Measurements from ENCODE around the gene PRPF38B.
"Not testable (repeated sequence)": the region's sequence is repeated elsewhere in the genome, so short reads cannot be mapped to it uniquely, and the experiment has no call there.

PRPF38B gene

DNA sequence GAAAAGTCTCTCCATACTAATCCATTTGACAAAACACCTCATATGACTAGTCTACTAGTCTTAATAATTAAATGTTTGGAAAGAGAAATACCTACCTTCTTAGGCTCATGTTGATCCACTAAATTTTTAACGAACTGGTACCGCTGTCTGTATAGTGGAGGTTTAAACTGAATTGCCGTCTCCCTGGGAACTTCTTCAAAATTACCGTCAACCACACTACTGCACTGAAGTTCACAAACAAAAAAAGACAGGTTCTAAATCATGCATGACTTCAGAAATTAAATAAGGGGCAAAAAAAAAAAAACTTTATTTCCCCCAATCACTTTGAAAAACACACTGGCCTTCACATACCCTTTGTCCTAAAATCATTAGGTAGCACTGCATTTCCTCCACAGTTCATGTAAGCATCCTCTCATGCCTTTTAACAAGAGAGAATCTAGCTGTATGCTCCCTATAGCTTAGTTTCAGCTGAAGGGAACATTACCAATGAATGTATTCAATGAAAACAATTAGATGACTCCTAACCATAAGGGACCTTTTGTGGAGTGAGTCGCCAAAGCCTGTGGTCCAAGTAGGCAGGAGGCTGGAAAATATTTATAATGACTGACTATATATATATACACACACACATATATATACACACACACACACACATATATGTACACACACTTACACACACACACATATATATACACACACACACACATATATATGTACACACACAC is 34.6 kb upstream of the PRPF38B start:
- H3K9me3 ChIP-seq: peaks cover 30% of the 10 kb centered on the region

DNA sequence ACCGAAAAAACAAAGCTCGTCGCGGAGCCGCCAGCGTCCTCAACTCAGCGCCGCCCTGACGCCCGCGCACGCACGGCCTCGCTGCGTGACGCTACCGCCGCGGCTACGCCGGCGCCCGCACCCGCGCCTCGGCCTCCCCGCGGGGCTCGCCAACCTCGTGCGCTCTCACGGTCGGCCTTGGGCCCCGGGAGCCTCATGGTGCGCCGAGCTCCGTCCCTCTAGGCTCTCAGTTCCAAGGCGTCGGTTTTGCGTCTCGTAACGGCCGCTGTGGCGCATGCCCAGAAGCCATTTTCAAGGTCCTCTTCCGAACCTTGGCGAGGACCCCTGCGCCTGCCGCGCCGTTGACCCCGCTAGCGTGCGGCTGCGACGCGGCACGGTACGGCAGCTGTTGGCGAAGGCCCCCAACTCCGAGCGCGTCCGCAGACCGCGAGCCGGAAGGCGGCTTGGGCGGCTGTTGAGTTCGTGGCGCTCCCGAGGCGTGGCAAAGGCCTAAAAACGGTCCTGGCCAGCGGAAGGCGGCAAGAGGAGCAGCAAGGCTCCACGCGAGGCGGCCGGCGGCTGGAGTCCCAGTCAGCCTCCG is 31.0 kb upstream of the PRPF38B start, which contains the start of gene HENMT1:
HENMT1 (minus strand) TSS at position 64 of the 580 bp plus-strand sequence. CDS start 1,209 bp downstream, outside the sequence.
- Histone ChIP-seq H4K20me1 (no peaks in the 10 kb centered on the region), H3K4me1 (peaks cover 14% of the 10 kb centered on the region), H3K9me3 (peaks cover 22% of the 10 kb centered on the region), H3K36me3 (no peaks in the 10 kb centered on the region), H3K27me3 (peaks cover 22% of the 10 kb centered on the region), H3K4me3 (peak within 1 kb of the TSS; percentile 65), H3K4me2 (peak within 1 kb of the TSS; percentile 73), H3K9ac (peak within 1 kb of the TSS; percentile 86), H3K27ac (peak within 1 kb of the TSS; percentile 97)
- no peak for TF ChIP-seq Cebpa-rat (IDR thresholded peaks at IDR 0.05)

More for the DNA sequence above, 34.6 kb upstream of the PRPF38B start:
- H3K4me3 ChIP-seq: no peak overlapping the region
- H3K9ac ChIP-seq: no peak overlapping the region
- peaks cover 22% of the 10 kb centered on the region for H3K27me3 ChIP-seq
- H3K27ac ChIP-seq: no peak overlapping the region
- peaks cover 14% of the 10 kb centered on the region for H3K4me1 ChIP-seq
- no peaks in the 10 kb centered on the region for H3K36me3 ChIP-seq
- no peak overlapping the region for H3K4me2 ChIP-seq
- no peaks in the 10 kb centered on the region for H4K20me1 ChIP-seq
- TF ChIP-seq Cebpa-rat (IDR thresholded peaks at IDR 0.05): no peak

DNA sequence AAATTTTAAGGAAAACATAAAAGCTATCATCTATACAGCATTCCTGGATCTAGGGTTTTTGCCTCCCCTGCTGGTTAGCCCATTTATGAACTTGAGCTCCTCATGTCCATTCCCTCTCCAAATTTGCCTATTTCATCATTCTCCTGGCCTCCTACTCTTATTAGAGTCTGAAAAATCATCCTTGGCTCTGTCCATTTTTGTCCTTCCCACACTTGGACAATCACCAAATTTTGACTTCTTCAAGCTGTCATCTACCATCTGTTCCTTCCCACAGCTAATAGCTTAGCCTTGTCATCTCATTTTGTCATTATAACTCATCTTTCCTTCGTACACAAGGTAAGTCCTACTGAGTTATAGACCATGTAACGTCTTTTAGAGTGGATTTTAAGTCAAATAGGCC is 29.0 kb upstream of the PRPF38B start:
- Histone ChIP-seq H3K4me1 (peaks cover 14% of the 10 kb centered on the region), H3K27ac (no peak overlapping the region), H3K9ac (no peak overlapping the region), H3K36me3 (no peaks in the 10 kb centered on the region), H3K27me3 (peaks cover 22% of the 10 kb centered on the region), H4K20me1 (no peaks in the 10 kb centered on the region), H3K9me3 (peaks cover 30% of the 10 kb centered on the region), H3K4me2 (no peak overlapping the region), H3K4me3 (no peak overlapping the region)
- TF ChIP-seq Cebpa-rat (IDR thresholded peaks at IDR 0.05): no peak

DNA sequence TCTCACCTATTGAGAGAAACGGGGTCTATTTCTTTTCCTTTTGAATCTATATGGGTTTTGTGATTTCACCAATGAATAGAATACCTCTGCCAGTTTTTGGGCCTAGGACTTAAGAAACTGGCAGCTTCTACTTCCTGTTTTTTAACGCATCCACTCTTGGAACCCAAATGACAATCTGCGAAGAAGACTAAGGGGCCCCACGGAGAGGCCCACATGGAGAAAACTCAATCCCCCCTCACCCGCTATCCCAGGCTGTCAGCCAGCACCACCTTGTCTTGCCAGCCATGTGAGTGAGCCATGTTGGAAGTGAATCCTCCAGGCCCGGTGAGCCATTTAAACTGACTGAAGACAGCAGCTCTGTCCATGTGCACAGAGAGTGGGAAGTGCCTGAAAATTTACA is 27.6 kb upstream of the PRPF38B start:
- Histone ChIP-seq H3K4me2 (no peak overlapping the region), H3K9ac (no peak overlapping the region), H3K36me3 (no peaks in the 10 kb centered on the region), H4K20me1 (no peaks in the 10 kb centered on the region), H3K9me3 (peaks cover 30% of the 10 kb centered on the region), H3K4me1 (peaks cover 14% of the 10 kb centered on the region), H3K4me3 (no peak overlapping the region), H3K27ac (no peak overlapping the region), H3K27me3 (peaks cover 22% of the 10 kb centered on the region)
- TF ChIP-seq Cebpa-rat (IDR thresholded peaks at IDR 0.05): no peak

DNA sequence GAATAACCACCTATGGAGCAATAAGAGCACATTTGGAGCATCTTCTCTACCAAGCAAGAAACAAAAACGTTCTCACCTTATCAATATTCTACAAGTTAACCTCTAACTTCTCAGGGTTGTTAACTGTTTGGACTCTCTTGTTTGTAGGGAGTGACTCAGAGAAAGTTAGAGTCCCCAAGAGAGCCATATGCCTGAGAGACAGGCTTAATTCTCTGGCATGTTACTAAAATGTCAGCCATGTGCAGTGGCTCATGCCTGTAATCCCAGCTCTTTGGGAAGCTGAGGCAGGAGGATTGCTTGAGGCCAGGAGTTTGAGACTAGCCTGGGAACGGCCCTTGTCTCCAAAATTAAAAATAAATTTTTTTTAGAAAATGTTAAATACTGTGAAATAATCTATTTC is 27.0 kb upstream of the PRPF38B start:
- Histone ChIP-seq H3K27me3 (peaks cover 21% of the 10 kb centered on the region), H4K20me1 (no peaks in the 10 kb centered on the region), H3K4me2 (no peak overlapping the region), H3K4me1 (peaks cover 14% of the 10 kb centered on the region), H3K27ac (no peak overlapping the region), H3K9ac (no peak overlapping the region), H3K9me3 (peaks cover 29% of the 10 kb centered on the region), H3K4me3 (no peak overlapping the region), H3K36me3 (no peaks in the 10 kb centered on the region)
- no peak for TF ChIP-seq Cebpa-rat (IDR thresholded peaks at IDR 0.05)

DNA sequence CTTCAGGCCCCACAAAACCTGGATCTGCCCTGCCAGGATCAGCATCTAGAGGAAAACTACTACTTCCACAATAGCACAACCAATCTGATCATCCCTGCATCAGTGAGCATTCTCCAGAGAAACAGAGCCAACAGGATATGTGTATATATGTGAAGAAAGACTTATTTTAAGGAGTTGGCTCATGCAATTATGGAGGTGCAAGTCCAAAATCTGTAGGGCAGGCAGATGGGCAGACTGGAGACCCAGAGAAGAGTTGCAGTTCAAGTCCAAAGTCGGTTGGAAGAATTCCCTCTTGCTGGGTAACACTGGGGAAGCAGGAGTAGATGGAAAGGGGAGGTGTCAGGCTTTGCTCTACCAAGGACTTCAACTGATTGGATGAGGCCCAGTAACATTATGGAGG is 26.3 kb upstream of the PRPF38B start:
- Histone ChIP-seq H3K9ac (no peak overlapping the region), H3K27ac (no peak overlapping the region), H3K27me3 (peaks cover 15% of the 10 kb centered on the region), H4K20me1 (no peaks in the 10 kb centered on the region), H3K4me3 (no peak overlapping the region), H3K9me3 (peaks cover 22% of the 10 kb centered on the region), H3K36me3 (no peaks in the 10 kb centered on the region), H3K4me2 (no peak overlapping the region), H3K4me1 (peaks cover 14% of the 10 kb centered on the region)
- no peak for TF ChIP-seq Cebpa-rat (IDR thresholded peaks at IDR 0.05)

DNA sequence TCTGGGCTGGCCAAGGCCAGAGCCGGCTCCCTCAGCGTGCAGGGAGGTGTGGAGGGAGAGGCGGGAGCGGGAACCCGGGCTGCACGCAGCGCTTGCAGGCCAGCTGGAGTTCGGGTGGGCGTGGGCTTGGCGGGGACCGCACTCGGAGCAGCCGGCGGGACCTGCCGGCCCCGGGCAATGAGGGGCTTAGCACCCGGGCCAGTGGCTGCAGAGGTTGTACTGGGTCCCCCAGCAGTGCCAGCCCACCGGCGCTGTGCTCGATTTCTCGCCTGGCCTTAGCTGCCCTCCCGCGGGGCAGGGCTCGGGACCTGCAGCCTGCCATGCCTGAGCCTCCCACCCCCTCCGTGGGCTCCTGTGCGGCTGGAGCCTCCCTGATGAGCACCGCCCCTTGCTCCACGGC is 24.7 kb upstream of the PRPF38B start:
- not testable (repeated sequence) for H3K4me2 ChIP-seq, H3K4me1 ChIP-seq, H3K9ac ChIP-seq, H3K27me3 ChIP-seq, H3K9me3 ChIP-seq, H3K4me3 ChIP-seq, H4K20me1 ChIP-seq, H3K36me3 ChIP-seq, H3K27ac ChIP-seq

DNA sequence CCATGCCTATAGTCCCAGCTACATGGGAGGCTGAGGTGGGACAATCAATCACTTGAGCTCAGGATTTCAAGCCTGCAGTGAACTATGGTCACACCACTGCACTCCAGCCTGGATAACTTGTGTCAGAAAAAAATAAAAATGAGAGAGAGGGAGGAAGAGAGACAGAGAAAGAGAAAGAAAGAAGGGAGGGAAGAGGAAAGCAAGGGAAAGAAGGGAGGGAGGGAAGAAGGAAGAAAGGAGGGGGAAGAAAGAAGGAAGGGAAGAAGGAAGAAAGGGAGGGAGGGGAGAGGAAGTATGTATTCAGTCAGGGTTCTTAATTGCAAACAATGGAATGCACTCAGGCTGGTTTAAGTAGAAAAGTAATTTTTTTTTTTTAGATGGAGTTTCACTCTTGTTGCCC is 23.3 kb upstream of the PRPF38B start:
- Histone ChIP-seq H3K27ac (no peak overlapping the region), H3K36me3 (no peaks in the 10 kb centered on the region), H3K27me3 (no peaks in the 10 kb centered on the region), H4K20me1 (no peaks in the 10 kb centered on the region), H3K4me2 (no peak overlapping the region), H3K9me3 (peaks cover 14% of the 10 kb centered on the region), H3K4me1 (no peaks in the 10 kb centered on the region), H3K9ac (no peak overlapping the region), H3K4me3 (no peak overlapping the region)
- TF ChIP-seq Cebpa-rat (IDR thresholded peaks at IDR 0.05): no peak

DNA sequence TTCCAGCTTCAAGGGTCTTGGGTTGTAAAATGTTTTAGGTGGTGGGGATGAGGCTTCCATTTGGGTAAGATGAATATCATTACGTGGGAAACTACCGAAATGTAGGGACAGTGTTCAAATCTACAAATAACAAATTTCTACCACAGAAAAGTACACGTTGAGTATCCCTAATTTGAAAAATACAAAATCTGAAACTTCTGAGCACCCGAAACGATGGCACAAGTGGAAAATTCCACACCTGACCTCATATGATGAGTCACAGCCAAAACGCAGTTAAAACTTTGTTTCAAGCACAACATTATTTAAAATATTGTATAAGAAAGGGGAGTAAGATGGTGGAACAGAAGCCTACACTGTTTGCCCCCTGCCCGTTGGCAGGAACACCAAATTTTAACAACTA is 22.4 kb upstream of the PRPF38B start:
- H3K4me2 ChIP-seq: no peak overlapping the region
- H3K36me3 ChIP-seq: no peaks in the 10 kb centered on the region
- no peaks in the 10 kb centered on the region for H4K20me1 ChIP-seq
- no peak overlapping the region for H3K9ac ChIP-seq
- no peaks in the 10 kb centered on the region for H3K27me3 ChIP-seq
- no peak overlapping the region for H3K27ac ChIP-seq
- H3K9me3 ChIP-seq: peaks cover 19% of the 10 kb centered on the region
- H3K4me3 ChIP-seq: no peak overlapping the region
- no peak for TF ChIP-seq Cebpa-rat (IDR thresholded peaks at IDR 0.05)
- no peaks in the 10 kb centered on the region for H3K4me1 ChIP-seq

DNA sequence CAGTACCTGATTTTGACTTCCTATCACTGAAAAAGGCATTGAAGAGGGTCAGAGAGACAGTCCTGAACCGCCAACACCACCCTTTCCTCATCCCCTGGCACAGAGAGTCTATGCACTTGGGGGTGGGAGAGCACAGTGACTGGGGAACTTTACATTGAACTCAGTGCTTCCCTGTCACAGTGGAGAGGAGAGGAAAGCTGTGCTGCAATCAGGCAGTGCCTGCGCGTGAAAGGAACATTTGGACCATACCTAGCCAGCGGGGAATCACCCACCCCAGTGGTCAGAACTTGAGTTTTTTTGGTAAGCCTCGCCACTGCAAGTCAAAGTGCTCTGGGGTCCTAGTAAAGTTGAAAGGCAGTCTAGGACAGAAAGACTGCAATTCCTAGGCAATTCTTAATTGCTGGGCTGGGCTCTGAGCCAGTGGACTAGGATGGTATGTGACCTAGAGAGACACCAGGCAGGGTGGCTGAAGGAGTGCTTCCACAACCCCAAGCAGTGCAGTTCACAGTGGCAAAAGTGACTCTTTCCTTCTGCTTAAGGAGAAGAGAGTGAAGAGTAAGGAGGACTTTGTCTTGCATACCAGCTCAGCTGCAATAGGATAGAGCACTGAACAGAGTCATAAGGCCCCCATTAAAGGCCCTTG is 21.9 kb upstream of the PRPF38B start:
- Histone ChIP-seq H4K20me1 (no peaks in the 10 kb centered on the region), H3K4me3 (no peak overlapping the region), H3K36me3 (no peaks in the 10 kb centered on the region), H3K27ac (no peak overlapping the region), H3K27me3 (no peaks in the 10 kb centered on the region), H3K9ac (no peak overlapping the region), H3K9me3 (peaks cover 23% of the 10 kb centered on the region), H3K4me2 (no peak overlapping the region), H3K4me1 (no peaks in the 10 kb centered on the region)
- TF ChIP-seq Cebpa-rat (IDR thresholded peaks at IDR 0.05): no peak
